Measurements from ENCODE around the gene SCARB1. TPM values are rescaled to one million over a fixed set of nuclear protein-coding genes. Genes with fewer than 3 reads are reported as not detected.

SCARB1 gene
- total and polyA plus RNA-seq, 2 of the 13 experiments (the other 11 are each of a cell fraction or from before 2014, with no cell fraction given) = 63.4 to 160 TPM

- no peak for TF ChIP-seq ZZZ3 (CRISPR knock-in tag; IDR thresholded peaks at IDR 0.05; ENCODE audit: borderline replicate concordance)
- TF ChIP-seq RNF2 (conservative IDR thresholded peaks at IDR 0.05; ENCODE audit: low read depth) = no peak
- TF ChIP-seq ETV5 (CRISPR knock-in tag; IDR thresholded peaks at IDR 0.05; ENCODE audit: borderline replicate concordance) = peak; percentile 99
- TF ChIP-seq TBX3 (IDR thresholded peaks at IDR 0.05; ENCODE audit: borderline replicate concordance) = no peak
- TF ChIP-seq ZNF75D (CRISPR knock-in tag; IDR thresholded peaks at IDR 0.05; ENCODE audit: borderline replicate concordance) = no peak
- TF ChIP-seq EHMT2 (IDR thresholded peaks at IDR 0.05; ENCODE audit: borderline replicate concordance, low read depth, low read length) = no peak
- TF ChIP-seq HNF1B (CRISPR knock-in tag; IDR thresholded peaks at IDR 0.05) = peak; percentile 86
- no peak for TF ChIP-seq FOXO4 (CRISPR knock-in tag; conservative IDR thresholded peaks at IDR 0.05)
- TF ChIP-seq FOXO1 (CRISPR knock-in tag; IDR thresholded peaks at IDR 0.05) = peak; percentile 89
- TF ChIP-seq RFXAP (CRISPR knock-in tag; IDR thresholded peaks at IDR 0.05; ENCODE audit: borderline replicate concordance) = no peak
- no peak for TF ChIP-seq SRSF4 (IDR thresholded peaks at IDR 0.05; ENCODE audit: low read depth, low read length, poor library complexity, severe bottlenecking)
- TF ChIP-seq HNF1A (IDR thresholded peaks at IDR 0.05; ENCODE audit: low read depth) = peak; percentile 53
- peak; percentile 85 for TF ChIP-seq HNF1A (CRISPR knock-in tag; IDR thresholded peaks at IDR 0.05; ENCODE audit: borderline replicate concordance)
- TF ChIP-seq REST (IDR thresholded peaks at IDR 0.05; ENCODE audit: borderline replicate concordance in 1 of 2, low read depth in 1 of 2, low read length in 2 of 2) = peak in 1 of 2 experiments; percentile 71; a peak in 2 of 4 replicates
- TF ChIP-seq ZNF713 (CRISPR knock-in tag; IDR thresholded peaks at IDR 0.05) = no peak
- peak; percentile 88 for TF ChIP-seq ZMYM2 (CRISPR knock-in tag; IDR thresholded peaks at IDR 0.05)
- TF ChIP-seq ZNF263 (CRISPR knock-in tag; IDR thresholded peaks at IDR 0.05) = no peak
- TF ChIP-seq EED (CRISPR knock-in tag; IDR thresholded peaks at IDR 0.05) = no peak
- no peak for TF ChIP-seq MTF2 (CRISPR knock-in tag; IDR thresholded peaks at IDR 0.05; ENCODE audit: borderline replicate concordance)
- TF ChIP-seq NAIF1 (CRISPR knock-in tag; IDR thresholded peaks at IDR 0.05; ENCODE audit: borderline replicate concordance) = no peak
Measured at GRCh38 chr12:124852329-124852831, 11.3 kb downstream of the SCARB1 start (continued).
